Stimulated activated CD4-positive, alpha-beta T cell treated with anti-CD3 and anti-CD28 coated beads, Interleukin-4, amount 100 ng/mL, for 4 hours (primary cell): Measurements from ENCODE around the gene RP2.

Experiments
- DNase-seq, 2 experiments: peaks; one replicate each; pipeline ENCODE4 v3.0.0-alpha.2; 2020

The RP2 gene

DNA sequence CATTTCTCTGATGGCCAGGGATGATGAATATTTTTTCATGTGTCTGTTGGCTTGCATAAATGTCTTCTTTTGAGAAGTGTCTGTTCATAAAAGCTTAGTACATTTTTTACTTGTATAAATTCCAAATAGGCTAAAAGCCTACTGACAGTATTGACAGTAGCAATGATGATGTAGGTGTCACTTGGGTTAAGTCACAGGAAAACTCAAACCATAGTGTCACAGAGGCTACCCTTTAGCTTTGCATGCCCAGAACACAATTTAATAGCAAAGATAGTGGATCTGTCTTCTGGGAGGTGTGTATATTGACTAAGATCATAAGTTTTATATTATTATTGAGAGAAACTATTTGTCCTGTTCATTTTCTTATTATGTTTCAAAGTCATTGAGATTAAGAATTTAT is 8.1 kb downstream of the RP2 start:
- no peak for DNase-seq

DNA sequence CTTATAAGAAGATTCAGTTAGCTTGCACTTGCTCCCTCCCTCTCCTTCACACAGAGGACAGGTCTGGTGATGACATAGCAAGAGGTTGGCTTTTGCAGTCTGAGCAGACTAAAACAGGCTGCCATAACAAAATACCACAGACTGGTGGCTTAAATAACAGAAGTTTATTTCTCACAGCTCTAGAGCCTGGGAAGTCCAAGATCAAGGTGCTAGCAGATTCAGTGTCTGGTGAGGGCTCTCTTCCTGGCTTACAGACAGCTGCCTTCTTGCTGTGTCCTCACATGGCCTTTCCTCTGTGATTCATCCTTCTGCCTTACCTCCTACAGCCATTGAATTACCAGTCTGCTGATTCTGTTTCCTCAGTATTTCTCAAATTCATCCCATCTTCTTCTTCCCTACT is 13.1 kb downstream of the RP2 start:
- DNase-seq: no peak

GRCh38 chrX:46850771-46851170 is 13.9 kb downstream of the RP2 start:
- no peak for DNase-seq

DNA sequence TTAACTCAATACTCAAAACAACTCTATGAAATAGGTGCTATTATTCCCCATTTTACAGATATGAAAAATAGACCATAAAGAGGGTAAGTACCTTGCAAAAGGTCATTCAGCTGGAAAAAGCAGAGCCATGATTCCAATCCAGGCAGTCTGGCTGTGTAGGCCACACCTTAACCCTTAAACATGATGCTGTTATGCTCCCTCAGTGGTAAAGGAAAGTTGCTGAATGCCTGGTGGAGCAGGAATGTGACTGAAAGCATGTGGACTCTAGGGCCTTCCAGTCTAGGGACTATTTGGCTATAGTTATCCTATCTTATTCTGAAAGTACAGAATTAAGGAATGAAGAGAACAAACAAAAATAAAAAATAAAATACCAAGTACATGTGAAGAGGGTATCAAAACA is 19.6 kb downstream of the RP2 start:
- DNase-seq: no peak

DNA sequence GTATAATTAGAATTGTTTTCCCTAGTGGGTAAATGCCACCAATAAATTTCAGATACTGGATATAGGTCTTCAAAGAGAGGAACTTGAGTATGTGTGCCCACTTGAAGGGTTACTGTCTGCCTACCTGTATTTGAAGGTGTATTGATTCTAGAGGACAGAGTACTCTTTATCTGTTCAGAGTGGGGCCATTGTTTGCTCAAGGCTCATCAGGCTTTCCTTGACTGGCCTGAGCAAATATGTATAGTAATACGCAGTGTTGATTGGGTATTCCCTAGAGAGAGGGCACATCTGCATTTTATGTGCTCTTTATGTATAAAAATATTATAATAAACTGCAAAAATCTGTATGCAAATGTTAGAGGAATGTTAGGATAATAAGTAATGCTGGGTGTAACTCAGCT is 23.7 kb downstream of the RP2 start:
- DNase-seq: no peak

DNA sequence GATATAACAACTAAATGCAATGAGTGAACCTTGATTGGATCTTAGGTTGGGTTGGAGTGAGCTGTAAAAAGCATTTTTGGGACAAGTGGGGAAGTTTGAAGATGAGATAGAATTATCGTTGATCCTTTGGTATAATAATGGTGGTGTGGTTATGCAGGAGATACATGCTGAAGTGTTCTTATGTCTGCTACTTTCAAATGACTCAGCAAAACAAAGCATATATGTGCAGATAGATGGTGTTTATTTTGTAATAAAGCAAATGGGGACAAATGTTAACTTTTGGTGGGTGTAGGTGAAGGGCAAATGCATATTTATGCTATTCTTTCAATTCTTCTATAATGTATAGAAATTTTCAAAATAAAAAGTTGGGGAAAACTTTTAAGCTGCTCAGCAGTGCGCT is 26.2 kb downstream of the RP2 start:
- no peak for DNase-seq

- DNase-seq: no peak
Observed at GRCh38 chrX:46864606-46865005, 27.8 kb downstream of the RP2 start.

DNA sequence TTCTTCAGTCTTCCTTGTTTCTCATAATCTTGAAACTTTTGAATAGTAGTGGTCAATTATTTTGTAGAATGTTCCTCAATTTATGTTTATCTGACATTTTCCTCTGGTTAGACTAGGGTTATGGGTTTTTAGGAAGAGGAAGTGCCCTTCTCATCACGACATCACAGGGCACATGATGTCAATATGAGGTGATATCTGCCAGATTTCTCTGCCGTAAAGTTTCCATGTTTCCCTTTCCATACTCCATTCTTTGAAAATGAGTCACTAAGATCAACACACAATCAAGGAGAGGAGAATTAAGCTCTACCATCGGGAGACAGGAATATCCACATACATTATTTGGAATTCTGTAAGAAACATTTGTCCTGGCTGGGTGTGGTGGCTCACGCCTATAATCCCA is 28.4 kb downstream of the RP2 start:
- DNase-seq: no peak

DNA sequence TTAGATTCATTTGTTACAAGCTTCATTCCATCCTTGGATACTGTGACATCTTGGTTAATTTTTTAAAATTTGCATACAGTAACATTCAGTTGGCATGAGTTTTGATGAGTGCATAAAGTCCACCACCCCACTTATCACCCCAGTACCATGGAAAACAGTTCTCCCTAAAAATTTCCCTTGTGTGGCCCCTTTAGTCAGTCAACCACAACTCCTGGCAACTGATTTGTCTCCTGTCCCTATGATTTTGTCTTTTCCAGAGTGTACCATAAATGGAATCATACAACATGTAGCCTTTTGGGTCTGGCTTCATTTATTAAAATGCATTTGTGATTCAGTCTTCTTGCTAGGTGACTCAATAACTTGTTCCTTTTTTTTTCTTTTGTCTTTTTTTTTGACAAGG is 29.9 kb downstream of the RP2 start:
- DNase-seq: no peak

- no peak for DNase-seq
Observed at GRCh38 chrX:46873746-46874145, 36.9 kb downstream of the RP2 start.

DNA sequence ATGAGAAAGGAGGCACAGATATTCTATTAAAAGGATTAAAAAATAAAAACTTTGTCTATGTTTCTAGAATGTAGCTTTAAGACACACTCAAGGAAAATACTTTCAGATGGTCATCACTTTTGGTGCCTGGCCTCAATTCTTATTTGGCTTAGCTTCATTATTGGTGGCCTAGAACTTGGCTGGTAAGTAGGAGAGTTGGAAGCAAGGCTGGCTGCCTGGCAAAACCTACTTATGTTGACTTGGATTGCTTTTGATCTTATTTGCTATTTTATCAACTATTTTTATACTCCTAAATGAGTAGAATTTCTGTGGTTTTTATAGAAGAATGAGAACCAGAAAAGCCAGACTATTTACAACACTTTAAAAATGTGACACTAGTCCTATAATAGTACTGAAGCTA is 40.1 kb downstream of the RP2 start:
- DNase-seq: no peak

DNA sequence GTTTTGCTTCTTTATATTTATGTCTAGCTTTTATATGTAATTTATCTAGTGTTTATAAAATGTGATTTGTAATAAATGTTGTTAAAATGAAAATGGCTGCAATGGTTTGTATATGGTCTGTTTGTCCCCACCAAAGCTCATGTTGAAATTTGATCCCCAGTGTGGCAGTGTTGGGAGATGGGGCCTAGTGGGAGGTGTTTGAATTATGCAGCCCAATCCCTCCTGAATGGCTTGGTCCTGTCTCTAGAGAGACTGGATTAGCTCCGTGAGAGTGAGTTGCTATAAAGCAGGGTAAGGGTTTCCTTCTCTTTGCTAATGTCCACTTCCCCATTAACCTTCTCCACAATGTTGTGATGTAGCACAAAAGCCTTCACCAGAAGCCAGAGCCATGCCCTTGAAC is 45.4 kb downstream of the RP2 start:
- no peak for DNase-seq

GRCh38 chrX:46884799-46885198 is 48.0 kb downstream of the RP2 start:
- no peak for DNase-seq

- no peak for DNase-seq
Observed at GRCh38 chrX:46898207-46898606, 61.4 kb downstream of the RP2 start.

GRCh38 chrX:46903458-46904242 is 66.8 kb downstream of the RP2 start:
- DNase-seq: peak; percentile 36 to 54

- DNase-seq: no peak
Observed at GRCh38 chrX:46904626-46905025, 67.8 kb downstream of the RP2 start.

GRCh38 chrX:46910415-46910814 is 73.6 kb downstream of the RP2 start:
- DNase-seq: no peak

- peak; percentile 24 to 30 for DNase-seq
Observed at GRCh38 chrX:46912098-46912602, 75.3 kb downstream of the RP2 start, which contains the start of gene JADE3. Gene JADE3 (plus strand): TSS chrX:46912421. CDS start chrX:46984895, 72,474 bp downstream.

DNA sequence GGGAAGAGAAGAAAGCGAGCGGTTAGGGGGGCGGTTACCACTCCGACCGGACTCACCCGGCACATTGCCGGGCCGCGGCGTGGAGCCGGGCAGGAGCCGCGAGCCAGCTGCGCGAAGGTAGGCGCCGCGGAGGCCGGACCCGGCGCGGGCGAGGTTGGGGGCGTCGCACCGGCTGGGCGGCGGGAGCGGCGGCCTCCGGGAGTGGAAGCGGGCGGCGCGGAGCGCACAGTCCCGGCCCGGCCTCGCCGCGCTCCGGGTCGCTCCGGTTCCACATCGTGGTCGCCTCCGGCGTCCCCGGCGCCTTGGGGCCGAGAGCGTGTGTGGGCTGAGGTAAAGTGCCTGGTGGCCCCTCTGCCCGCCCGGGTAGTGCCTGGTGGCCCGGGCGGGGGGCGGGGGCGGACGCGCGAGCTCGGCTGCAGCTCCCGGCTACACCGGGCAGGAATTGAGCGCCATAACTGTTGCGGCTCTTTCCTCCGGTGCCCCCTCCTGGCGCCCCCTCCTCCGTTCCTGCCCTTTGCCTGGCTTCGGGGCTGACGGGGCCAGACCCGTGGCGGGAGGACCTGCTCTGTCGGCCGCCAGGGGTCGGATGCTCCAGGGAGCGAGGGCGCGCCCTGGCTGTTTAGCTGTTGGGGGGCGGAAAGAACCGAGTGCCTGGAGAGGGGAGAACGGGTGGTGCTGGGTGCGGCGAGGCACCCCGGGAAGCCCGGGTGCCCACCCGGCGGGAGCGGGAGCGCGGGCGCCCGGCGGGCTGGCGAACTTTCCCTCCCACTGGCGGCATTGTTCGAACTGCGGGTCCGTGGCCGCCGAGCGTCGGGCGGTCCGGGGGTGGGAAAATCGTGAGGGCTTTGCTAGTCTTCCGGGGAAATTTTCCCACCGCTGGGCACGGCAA is 76.0 kb downstream of the RP2 start:
- DNase-seq: peak; percentile 2 to 33

DNA sequence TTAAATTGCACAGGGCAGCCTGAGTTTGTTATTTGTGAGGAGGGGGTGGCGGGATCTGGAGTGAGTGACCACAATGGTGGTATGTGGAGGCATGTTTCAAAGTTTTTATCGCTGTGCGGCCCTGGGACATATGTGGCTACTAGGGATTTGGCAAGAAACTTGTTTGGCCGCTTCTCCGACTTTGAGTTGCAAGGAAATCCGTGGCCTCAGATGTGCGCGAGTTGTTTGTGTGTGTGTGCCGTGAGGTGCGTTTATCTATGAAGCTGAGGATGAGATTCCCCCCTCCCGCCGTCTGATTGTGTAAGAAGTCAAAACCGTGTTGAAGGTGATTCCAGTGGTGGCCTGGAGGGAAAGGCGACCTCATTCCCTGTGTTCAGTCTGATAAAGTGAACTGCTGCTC is 76.8 kb downstream of the RP2 start:
- no peak for DNase-seq

DNA sequence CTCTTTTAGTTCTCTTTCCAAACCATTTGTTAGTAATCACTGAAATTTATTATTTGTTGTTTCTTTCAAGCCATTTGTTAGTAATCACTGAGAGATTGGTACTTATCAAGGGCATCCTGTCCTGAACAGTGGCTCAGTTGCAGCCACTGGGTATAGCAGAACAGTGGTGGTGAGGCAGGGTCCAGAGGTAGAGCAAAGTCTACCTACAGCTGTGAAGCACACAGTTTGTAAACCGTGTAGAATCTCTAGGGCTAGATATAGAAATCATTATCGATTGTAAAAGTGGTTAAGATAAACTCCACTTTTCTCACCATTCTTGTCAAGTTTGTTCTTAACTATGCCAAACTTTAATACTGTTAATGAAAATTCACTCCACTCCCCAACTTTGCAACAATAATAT is 79.4 kb downstream of the RP2 start:
- DNase-seq: no peak

- no peak for DNase-seq
Observed at GRCh38 chrX:46917622-46918021, 80.8 kb downstream of the RP2 start.

GRCh38 chrX:46918434-46918833 is 81.6 kb downstream of the RP2 start:
- no peak for DNase-seq

GRCh38 chrX:46920235-46920634 is 83.4 kb downstream of the RP2 start:
- DNase-seq: no peak
